PC-3 (cell line): Measurements from ENCODE around the gene SNRNP70. TPM values are rescaled to one million over a fixed set of nuclear protein-coding genes. Genes with fewer than 3 reads are reported as not detected.
"Not testable (repeated sequence)": the region's sequence is repeated elsewhere in the genome, so short reads cannot be mapped to it uniquely, and the experiment has no call there.

ENCODE experiments used
- ATAC-seq: fragments of 200-7000 bp; cut with Tn5 transposase; 2 replicates; pipeline ENCODE4 v1.9.1; 2020; ENCODE audit warnings: mild to moderate bottlenecking, moderate library complexity
- BruUV-seq: library from RNA; stranded (reverse); fragments of 400-500 nt; replicated peaks from 2 replicates; lab custom pipeline; 2021; lab: Mats Ljungman, UMichigan
- CTCF ChIA-PET: fragments of 300-600 bp; sonication (Branson Sonifier 250); formaldehyde crosslinking; loops from one replicate; lab custom pipeline; 2022; ENCODE audit warnings: antibody characterized with exemption; lab: Charles Lee
- POLR2A ChIA-PET: fragments of 300-600 bp; sonication (Branson Sonifier 250); formaldehyde crosslinking; loops from one replicate; lab custom pipeline; 2022; ENCODE audit warnings: antibody characterized with exemption; ENCODE audit not compliant: unreplicated experiment; lab: Charles Lee
- DNase-seq: peaks from one replicate; pipeline ENCODE4 v3.0.0-alpha.2; 2015
- H2AFZ ChIP-seq: fragments of 300-600 bp; sonication (generic); 2 replicates; pipeline ENCODE4 v1.6.0; 2016; ENCODE audit warnings: antibody characterized with exemption, low read length
- H3F3A ChIP-seq: fragments of 300-600 bp; sonication (generic); one replicate; pipeline ENCODE4 v1.6.0; 2017; ENCODE audit warnings: antibody characterized with exemption, low read length, control low read depth, mild to moderate bottlenecking; ENCODE audit not compliant: unreplicated experiment
- H3K27ac ChIP-seq: fragments of 300-600 bp; sonication (generic); 2 replicates; pipeline ENCODE4 v1.5.1; 2016; ENCODE audit warnings: mild to moderate bottlenecking, low read length
- H3K27me3 ChIP-seq: fragments of 300-600 bp; sonication (generic); 2 replicates; pipeline ENCODE4 v1.6.1; 2016; ENCODE audit warnings: low read length, mixed read lengths
- H3K36me3 ChIP-seq: fragments of 300-600 bp; sonication (generic); 2 replicates; pipeline ENCODE4 v1.6.1; 2016; ENCODE audit warnings: low read depth, mixed run types, low read length, mixed read lengths
- H3K4me1 ChIP-seq: fragments of 300-600 bp; sonication (generic); 2 replicates; pipeline ENCODE4 v1.5.1; 2016; ENCODE audit warnings: low read length; ENCODE audit not compliant: insufficient read depth
- H3K4me2 ChIP-seq: fragments of 300-600 bp; sonication (generic); 2 replicates; pipeline ENCODE4 v1.6.0; 2016; ENCODE audit warnings: low read length
- H3K4me3 ChIP-seq: fragments of 300-600 bp; sonication (generic); 2 replicates; pipeline ENCODE4 v1.5.1; 2016; ENCODE audit warnings: mild to moderate bottlenecking, low read length, mixed read lengths
- H3K79me2 ChIP-seq: fragments of 300-600 bp; sonication (generic); 2 replicates; pipeline ENCODE4 v1.6.1; 2017; ENCODE audit warnings: low read length, mixed read lengths
- H3K9ac ChIP-seq: fragments of 300-600 bp; sonication (generic); 2 replicates; pipeline ENCODE4 v1.6.0; 2016; ENCODE audit warnings: mild to moderate bottlenecking, low read length
- H3K9me2 ChIP-seq: fragments of 300-600 bp; sonication (generic); replicated peaks from 2 replicates; pipeline ENCODE4 v1.6.1; 2016; ENCODE audit warnings: mixed run types, low read length, mixed read lengths
- H3K9me3 ChIP-seq: fragments of 300-600 bp; sonication (generic); 2 replicates; pipeline ENCODE4 v1.6.1; 2016; ENCODE audit warnings: low read length, mixed read lengths
- H4K20me1 ChIP-seq: fragments of 300-600 bp; sonication (generic); 2 replicates; pipeline ENCODE4 v1.6.1; 2016; ENCODE audit warnings: low read length, mixed read lengths
- EZH2 ChIP-seq: fragments of 300-600 bp; sonication (generic); IDR thresholded peaks from one replicate; pipeline ENCODE4 v1.6.1; 2017; ENCODE audit warnings: antibody characterized with exemption, mild to moderate bottlenecking, low read length; ENCODE audit not compliant: unreplicated experiment
- EZH2phosphoT487 ChIP-seq: fragments of 300-600 bp; sonication (generic); IDR thresholded peaks from 2 replicates; pipeline ENCODE4 v1.6.1; 2018; ENCODE audit warnings: mild to moderate bottlenecking, antibody characterized with exemption, low read length, borderline replicate concordance
- intact Hi-C: fragments of 100-400 bp; cut with micrococcal nuclease; formaldehyde crosslinking; loops from 2 replicates; pipeline ENCODE4 v1.9.0; 2023
- total RNA-seq: library from RNA; depleted of rRNA; stranded (reverse); fragments of >200 nt; gene quantifications from 2 replicates; pipeline ENCODE4 v1.2.3, GENCODE V29; 2014
- TF ChIP-seq, protein P1 (sequence below): fragments of 300-600 bp; sonication (generic); conservative IDR thresholded peaks from 2 replicates; pipeline ENCODE4 v1.5.1; 2017; ENCODE audit warnings: antibody characterized with exemption, low read depth, mild to moderate bottlenecking, low read length

SNRNP70 gene
- total RNA-seq, 1 experiment from 2014 or later: 367 TPM

DNA sequence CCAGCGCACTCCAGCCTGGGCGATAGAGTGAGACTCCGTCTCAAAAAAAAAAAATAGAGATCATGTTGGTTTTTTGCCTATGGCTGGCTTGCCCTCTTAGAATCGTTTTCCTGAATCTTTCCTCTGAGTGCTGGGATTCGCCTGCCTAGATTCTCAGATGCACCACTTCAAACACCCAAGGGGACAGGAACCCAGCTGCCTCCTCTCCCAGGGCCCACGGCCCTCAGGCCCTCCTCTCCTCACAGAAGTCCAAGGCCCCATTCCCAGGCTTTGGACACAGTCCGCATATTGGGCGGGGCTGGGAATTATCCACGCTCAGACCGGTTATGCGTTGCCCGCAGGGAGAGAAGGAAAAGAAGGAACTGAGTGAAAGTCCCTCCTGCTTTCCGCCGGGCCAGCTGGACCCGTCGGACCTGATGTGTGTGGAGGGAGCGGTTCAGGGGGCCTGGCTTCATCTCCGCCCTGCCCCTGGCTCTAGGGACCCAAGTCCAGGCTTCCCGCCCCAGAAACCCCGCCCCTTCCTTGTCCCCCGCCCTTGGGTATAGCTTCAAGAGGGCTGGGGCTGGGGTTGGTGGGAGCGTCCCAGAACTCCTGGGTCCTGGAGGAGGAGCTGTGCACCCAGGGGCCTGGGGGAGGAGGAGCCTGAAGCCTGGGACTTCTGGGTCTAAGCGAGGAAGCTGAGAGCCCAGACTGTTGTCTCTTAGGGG is 39.9 kb downstream of the SNRNP70 start:
- Histone ChIP-seq H3K9me2 (no peaks in the 10 kb centered on the region), H3K9ac (no peak overlapping the region), H3F3A (no peaks in the 10 kb centered on the region), H3K27me3 (no peaks in the 10 kb centered on the region), H3K79me2 (no peaks in the 10 kb centered on the region), H3K4me3 (no peak overlapping the region), H2AFZ (no peak overlapping the region), H3K9me3 (no peaks in the 10 kb centered on the region), H4K20me1 (no peaks in the 10 kb centered on the region), H3K4me2 (no peak overlapping the region), H3K27ac (no peak overlapping the region), H3K4me1 (no peaks in the 10 kb centered on the region; the same call in none of the 2 replicates), H3K36me3 (no peaks in the 10 kb centered on the region)
- DNase-seq (no peak), ATAC-seq (no peak)
- no peak for TF ChIP-seq EZH2phosphoT487
- TF ChIP-seq EZH2: no peak
- TF ChIP-seq, protein P1, sequence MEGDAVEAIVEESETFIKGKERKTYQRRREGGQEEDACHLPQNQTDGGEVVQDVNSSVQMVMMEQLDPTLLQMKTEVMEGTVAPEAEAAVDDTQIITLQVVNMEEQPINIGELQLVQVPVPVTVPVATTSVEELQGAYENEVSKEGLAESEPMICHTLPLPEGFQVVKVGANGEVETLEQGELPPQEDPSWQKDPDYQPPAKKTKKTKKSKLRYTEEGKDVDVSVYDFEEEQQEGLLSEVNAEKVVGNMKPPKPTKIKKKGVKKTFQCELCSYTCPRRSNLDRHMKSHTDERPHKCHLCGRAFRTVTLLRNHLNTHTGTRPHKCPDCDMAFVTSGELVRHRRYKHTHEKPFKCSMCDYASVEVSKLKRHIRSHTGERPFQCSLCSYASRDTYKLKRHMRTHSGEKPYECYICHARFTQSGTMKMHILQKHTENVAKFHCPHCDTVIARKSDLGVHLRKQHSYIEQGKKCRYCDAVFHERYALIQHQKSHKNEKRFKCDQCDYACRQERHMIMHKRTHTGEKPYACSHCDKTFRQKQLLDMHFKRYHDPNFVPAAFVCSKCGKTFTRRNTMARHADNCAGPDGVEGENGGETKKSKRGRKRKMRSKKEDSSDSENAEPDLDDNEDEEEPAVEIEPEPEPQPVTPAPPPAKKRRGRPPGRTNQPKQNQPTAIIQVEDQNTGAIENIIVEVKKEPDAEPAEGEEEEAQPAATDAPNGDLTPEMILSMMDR: no peak
- BruUV-seq: no TSS peak
- intact Hi-C loops: no loop called here
- ChIA-PET CTCF (no interaction called here), POLR2A (interaction anchor here (0.7 kb wide), 1 partner anchor 107 kb away, joined by 3 read pairs; no protein-coding TSS in a partner anchor)

DNA sequence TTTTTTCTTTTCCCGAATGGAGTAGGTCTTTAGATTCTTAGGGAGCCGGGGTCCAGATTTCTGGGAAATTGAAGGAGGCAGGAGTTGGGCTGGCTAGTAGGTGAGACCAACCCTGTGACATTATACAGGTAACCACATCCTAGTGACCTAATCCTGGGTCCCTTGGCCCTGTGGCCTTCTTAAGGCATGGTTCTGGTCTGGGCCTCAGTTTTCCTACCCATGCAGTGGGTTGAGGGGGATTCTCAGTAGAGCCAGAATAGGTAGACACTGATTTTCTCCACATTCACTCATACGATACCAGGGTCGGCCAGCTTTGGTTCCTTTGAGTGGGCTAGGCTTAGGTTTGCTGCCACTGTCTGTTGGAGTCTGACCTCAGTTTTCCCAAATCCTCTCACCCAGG is 41.3 kb downstream of the SNRNP70 start:
- Histone ChIP-seq H3K79me2 (no peaks in the 10 kb centered on the region), H3K36me3 (no peaks in the 10 kb centered on the region), H3K9ac (no peak overlapping the region), H2AFZ (no peak overlapping the region), H3K27me3 (no peaks in the 10 kb centered on the region), H3K9me3 (no peaks in the 10 kb centered on the region), H3K9me2 (no peaks in the 10 kb centered on the region), H3K27ac (no peak overlapping the region), H3K4me2 (no peak overlapping the region), H3K4me3 (no peak overlapping the region), H3K4me1 (no peaks in the 10 kb centered on the region; the same call in none of the 2 replicates), H4K20me1 (no peaks in the 10 kb centered on the region), H3F3A (no peaks in the 10 kb centered on the region)
- TF ChIP-seq EZH2 (no peak), EZH2phosphoT487 (no peak)
- TF ChIP-seq, protein P1: no peak
- ATAC-seq: no peak
- ChIA-PET POLR2A (no interaction called here), CTCF (no interaction called here)
- no peak for DNase-seq
- intact Hi-C loops: no loop called here
- BruUV-seq: no TSS peak

DNA sequence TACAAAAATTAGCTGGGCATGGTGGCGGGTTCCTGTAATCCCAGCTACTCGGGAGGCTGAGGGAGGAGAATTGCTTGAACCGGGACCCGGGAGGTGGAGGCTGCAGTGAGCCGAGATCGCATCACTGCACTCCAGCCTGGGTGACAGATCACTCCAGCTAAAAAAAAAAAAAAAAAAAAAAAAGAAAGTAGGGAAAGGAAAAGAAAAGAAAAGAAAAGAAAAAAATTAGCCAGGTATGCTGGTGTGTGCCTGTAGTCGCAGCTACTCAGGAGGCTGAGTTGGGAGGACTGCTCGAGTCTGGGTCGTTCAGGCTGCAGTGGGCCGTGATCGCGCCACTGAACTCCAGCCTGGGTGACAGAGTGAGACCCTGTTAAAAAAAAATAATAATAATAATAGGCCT is 42.0 kb downstream of the SNRNP70 start:
- DNase-seq, H3K9me3 ChIP-seq, H3F3A ChIP-seq, H3K79me2 ChIP-seq, H3K4me1 ChIP-seq, H3K27me3 ChIP-seq, H3K9ac ChIP-seq, H3K4me3 ChIP-seq, ATAC-seq, H3K4me2 ChIP-seq, H4K20me1 ChIP-seq, H3K27ac ChIP-seq, intact Hi-C loops, BruUV-seq, H3K36me3 ChIP-seq, H3K9me2 ChIP-seq: not testable (repeated sequence)
- POLR2A ChIA-PET: interaction anchor here (0.7 kb wide), 1 partner anchor 38 kb away, joined by 8 read pairs; no protein-coding TSS in a partner anchor
- 0 out of 2 replicates have a peak overlapping the region, but pooled peaks have one; percentile 61 for H2AFZ ChIP-seq
- CTCF ChIA-PET: interaction anchor here (0.5 to 1.0 kb wide), 6 partner anchors 13 to 128 kb away, joined by 3 to 16 read pairs (median 6); partner anchors contain the start of gene LIN7B
